ENCODE data around the gene COL5A1.

Gene COL5A1

GRCh38 chr9:134781591-134782302 lies 140.1 kb downstream of the COL5A1 start:
- Histone ChIP-seq H3K36me3 (replicated peaks) (no peaks in the 10 kb centered on the region), H3K27me3 (ENCODE audit: low read depth) (no peaks in the 10 kb centered on the region), H3K9me3 (no peaks in the 10 kb centered on the region; the same call in 1 of the 2 replicates), H3K4me1 (no peaks in the 10 kb centered on the region), H3K4me3 (no peak overlapping the region)
- no peak for DNase-seq (ENCODE audit: low spot score in 2 of 2)
- in situ Hi-C loops (cut with MboI; ENCODE audit: low sequenced_read_pairs), result no loop called here

DNA sequence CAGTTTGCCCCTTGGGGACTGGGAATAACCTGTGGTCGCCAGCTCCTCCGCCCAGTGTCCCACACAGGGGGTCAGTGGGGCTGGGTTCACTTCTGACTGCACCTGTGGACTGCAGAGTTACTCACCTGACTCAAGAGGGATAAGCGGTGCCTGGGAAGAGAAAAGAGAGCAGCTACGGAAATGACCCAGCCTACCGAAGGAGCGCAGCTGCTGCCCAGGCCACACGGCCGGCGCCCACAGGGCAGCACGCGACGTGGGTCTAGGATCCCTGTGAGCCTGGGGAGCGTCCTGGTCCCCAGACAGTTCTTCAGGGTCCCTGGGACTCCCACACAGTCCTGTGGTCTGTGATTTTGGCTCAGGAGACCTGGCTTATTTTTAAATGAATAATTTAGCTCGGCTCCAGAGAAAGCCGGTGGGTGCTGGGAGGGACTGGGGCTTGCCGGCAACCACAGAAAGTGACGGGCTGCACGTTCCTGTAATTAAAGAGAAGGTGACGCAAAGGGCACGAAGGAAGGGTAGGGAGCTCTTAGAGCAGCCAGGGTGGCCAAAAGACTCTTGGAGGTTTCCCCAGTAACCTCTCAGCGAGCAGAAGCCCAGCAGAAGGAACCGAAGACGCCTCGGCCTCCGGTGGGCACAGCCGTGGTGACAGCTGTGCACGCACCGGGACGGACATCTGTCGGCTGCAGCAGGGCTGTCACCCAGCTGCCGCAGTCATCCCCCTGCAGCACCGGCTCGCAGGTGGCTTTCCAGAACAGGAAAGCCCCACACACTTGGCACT lies 141.5 kb downstream of the COL5A1 start:
- Histone ChIP-seq H3K4me1 (no peaks in the 10 kb centered on the region), H3K9me3 (no peaks in the 10 kb centered on the region; the same call in 1 of the 2 replicates), H3K36me3 (replicated peaks) (no peaks in the 10 kb centered on the region), H3K27me3 (ENCODE audit: low read depth) (no peaks in the 10 kb centered on the region), H3K4me3 (no peak overlapping the region)
- in situ Hi-C loops (cut with MboI; ENCODE audit: low sequenced_read_pairs), result no loop called here
- no peak for DNase-seq (ENCODE audit: low spot score in 2 of 2)

DNA sequence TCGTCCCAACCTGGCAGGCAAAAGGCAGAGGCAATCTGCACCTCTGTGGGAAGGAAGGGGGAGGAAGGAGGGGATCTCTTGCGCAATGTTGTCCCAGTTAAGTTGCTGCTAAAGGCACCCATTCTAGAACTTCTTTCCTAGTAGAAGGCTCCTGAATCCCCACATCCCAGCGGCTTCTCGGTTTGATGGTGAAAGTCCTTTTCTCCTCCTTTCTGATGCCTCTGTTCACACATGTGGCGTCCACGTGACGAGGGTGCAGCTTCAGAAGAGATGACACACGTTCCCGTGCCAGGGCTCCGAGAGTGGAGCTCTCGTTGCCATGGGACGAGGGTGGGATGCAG lies 142.1 kb downstream of the COL5A1 start:
- Histone ChIP-seq H3K36me3 (replicated peaks) (no peaks in the 10 kb centered on the region), H3K9me3 (no peaks in the 10 kb centered on the region; the same call in 1 of the 2 replicates), H3K27me3 (ENCODE audit: low read depth) (no peaks in the 10 kb centered on the region), H3K4me3 (no peak overlapping the region), H3K4me1 (no peaks in the 10 kb centered on the region)
- no peak for DNase-seq (ENCODE audit: low spot score in 2 of 2)
- in situ Hi-C loops (cut with MboI; ENCODE audit: low sequenced_read_pairs), result no loop called here

DNA sequence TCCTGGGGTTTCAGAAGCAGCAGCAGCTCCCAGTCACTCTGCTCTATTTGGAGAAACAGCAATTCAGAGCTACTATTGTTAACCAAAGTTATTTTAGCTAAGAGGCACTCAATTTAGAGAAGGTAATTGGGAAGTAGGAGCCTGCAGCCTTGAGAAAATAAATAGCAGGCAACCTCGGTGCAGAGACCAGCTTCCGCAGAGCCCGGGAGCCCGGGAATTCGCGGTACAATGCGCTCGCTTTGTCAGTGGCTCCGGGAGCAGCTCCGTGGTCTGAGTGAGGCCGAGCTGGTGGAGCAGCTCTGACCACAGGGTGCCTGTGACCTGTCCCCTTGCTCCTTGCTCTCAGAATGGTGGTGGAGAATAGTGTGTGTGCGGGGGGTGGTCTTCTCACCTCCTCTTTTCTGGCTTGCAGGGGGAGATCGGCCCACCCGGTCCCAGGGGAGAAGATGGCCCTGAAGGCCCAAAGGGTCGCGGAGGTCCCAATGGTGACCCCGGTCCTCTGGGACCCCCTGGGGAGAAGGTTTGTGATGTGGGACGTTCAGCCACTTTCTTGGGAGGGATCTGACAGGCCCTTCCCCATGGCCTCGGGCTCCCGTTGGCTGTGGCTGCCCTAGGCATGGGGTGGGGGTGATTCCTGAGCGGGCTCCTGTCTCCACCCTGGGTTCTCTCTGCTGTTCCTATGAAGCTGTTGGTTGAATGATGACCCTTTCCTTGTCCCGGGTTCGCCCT lies 143.1 kb downstream of the COL5A1 start:
- no peaks in the 10 kb centered on the region; the same call in 1 of the 2 replicates for H3K9me3 ChIP-seq
- no peak for DNase-seq (ENCODE audit: low spot score in 2 of 2)
- no peaks in the 10 kb centered on the region for H3K27me3 ChIP-seq (ENCODE audit: low read depth)
- in situ Hi-C loops (cut with MboI; ENCODE audit: low sequenced_read_pairs), result no loop called here
- no peaks in the 10 kb centered on the region for H3K36me3 ChIP-seq (replicated peaks)
- H3K4me1 ChIP-seq, result no peaks in the 10 kb centered on the region
- no peak overlapping the region for H3K4me3 ChIP-seq

DNA sequence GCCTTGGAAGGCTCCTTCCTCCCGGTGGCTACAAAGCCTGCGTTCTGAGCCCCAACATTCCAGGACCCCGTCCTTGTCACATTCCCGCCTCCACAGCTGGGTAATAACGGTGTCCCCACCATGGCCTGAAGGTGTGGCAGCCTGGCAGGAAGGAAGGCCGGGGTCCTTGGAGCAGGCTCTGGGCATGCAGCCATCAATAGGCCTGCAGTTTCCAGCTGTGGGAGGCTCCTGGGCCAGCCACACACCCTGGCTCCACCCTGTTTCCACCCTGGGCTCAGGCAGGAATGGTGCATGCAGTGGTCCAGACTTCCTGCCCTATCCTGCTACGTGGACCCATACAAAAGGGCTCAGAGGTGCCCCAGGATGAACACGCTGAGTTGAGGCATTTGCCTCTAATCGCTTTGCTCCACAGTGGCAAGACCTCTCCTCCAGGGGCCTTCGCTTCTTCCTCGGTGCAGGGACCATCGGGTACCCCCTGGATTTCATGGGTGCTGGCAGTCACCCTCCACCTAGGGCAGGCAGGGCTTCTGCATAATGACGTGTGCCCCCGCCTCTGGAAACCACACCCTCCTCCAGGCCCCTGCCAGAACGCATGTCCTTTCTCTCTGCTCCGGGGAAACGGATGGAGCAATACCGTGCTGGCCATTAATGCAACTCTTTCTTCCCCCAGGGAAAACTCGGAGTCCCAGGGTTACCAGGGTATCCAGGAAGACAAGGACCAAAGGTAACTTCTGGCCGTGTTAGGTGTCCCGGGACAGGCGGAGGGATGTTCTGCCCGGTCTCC lies 143.9 kb downstream of the COL5A1 start:
- H3K27me3 ChIP-seq (ENCODE audit: low read depth), result no peaks in the 10 kb centered on the region
- no peak overlapping the region for H3K4me3 ChIP-seq
- DNase-seq (ENCODE audit: low spot score in 2 of 2), result no peak
- in situ Hi-C loops (cut with MboI; ENCODE audit: low sequenced_read_pairs), result no loop called here
- no peaks in the 10 kb centered on the region for H3K36me3 ChIP-seq (replicated peaks)
- no peaks in the 10 kb centered on the region for H3K4me1 ChIP-seq
- no peaks in the 10 kb centered on the region for H3K9me3 ChIP-seq

- Histone ChIP-seq H3K9me3 (no peaks in the 10 kb centered on the region), H3K36me3 (replicated peaks) (no peaks in the 10 kb centered on the region), H3K27me3 (ENCODE audit: low read depth) (no peaks in the 10 kb centered on the region), H3K4me3 (no peak overlapping the region), H3K4me1 (no peaks in the 10 kb centered on the region)
- in situ Hi-C loops (cut with MboI; ENCODE audit: low sequenced_read_pairs), result no loop called here
- no peak for DNase-seq (ENCODE audit: low spot score in 2 of 2)
Measured at GRCh38 chr9:134787601-134788531, 146.3 kb downstream of the COL5A1 start.

GRCh38 chr9:134789168-134789567 lies 147.6 kb downstream of the COL5A1 start:
- no peaks in the 10 kb centered on the region for H3K4me1 ChIP-seq
- no peak for DNase-seq (ENCODE audit: low spot score in 2 of 2)
- H3K4me3 ChIP-seq, result no peak overlapping the region
- H3K9me3 ChIP-seq, result no peaks in the 10 kb centered on the region
- no peaks in the 10 kb centered on the region for H3K27me3 ChIP-seq (ENCODE audit: low read depth)
- H3K36me3 ChIP-seq (replicated peaks), result no peaks in the 10 kb centered on the region
- in situ Hi-C loops (cut with MboI; ENCODE audit: low sequenced_read_pairs), result no loop called here

DNA sequence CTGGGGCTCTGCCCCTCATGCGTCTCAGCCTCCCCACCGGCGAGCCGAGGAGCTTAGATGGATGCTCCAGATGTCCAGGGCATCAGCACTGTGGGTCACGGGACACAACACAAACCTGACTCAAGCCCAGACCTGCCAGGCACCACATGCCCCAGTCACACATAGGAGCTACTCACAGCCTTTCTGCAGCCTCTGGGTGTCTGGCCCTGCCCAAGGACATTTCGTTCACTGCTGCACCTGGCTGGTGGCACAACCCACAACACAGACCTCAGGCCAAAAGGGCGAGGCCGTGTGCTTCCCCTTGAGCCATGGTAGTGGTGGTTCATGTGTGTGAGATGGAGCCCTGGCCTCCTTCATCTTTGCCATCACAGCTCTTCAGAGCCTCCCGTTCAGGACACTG lies 149.4 kb downstream of the COL5A1 start:
- Histone ChIP-seq H3K4me1 (no peaks in the 10 kb centered on the region), H3K27me3 (ENCODE audit: low read depth) (no peaks in the 10 kb centered on the region), H3K9me3 (no peaks in the 10 kb centered on the region), H3K36me3 (replicated peaks) (no peaks in the 10 kb centered on the region), H3K4me3 (no peak overlapping the region)
- in situ Hi-C loops (cut with MboI; ENCODE audit: low sequenced_read_pairs), result no loop called here
- no peak for DNase-seq (ENCODE audit: low spot score in 2 of 2)

- H3K9me3 ChIP-seq, result no peaks in the 10 kb centered on the region
- no peaks in the 10 kb centered on the region for H3K4me1 ChIP-seq
- no peaks in the 10 kb centered on the region for H3K36me3 ChIP-seq (replicated peaks)
- H3K27me3 ChIP-seq (ENCODE audit: low read depth), result no peaks in the 10 kb centered on the region
- no peak for DNase-seq (ENCODE audit: low spot score in 2 of 2)
- H3K4me3 ChIP-seq, result no peak overlapping the region
- in situ Hi-C loops (cut with MboI; ENCODE audit: low sequenced_read_pairs), result no loop called here
Measured at GRCh38 chr9:134792627-134793026, 151.0 kb downstream of the COL5A1 start.

GRCh38 chr9:134793288-134794188 lies 151.9 kb downstream of the COL5A1 start:
- in situ Hi-C loops (cut with MboI; ENCODE audit: low sequenced_read_pairs), result no loop called here
- Histone ChIP-seq H3K36me3 (replicated peaks) (no peaks in the 10 kb centered on the region), H3K4me3 (no peak overlapping the region), H3K27me3 (ENCODE audit: low read depth) (no peaks in the 10 kb centered on the region), H3K4me1 (no peaks in the 10 kb centered on the region), H3K9me3 (no peaks in the 10 kb centered on the region)
- DNase-seq (ENCODE audit: low spot score in 2 of 2), result no peak

- Histone ChIP-seq H3K36me3 (replicated peaks) (no peaks in the 10 kb centered on the region), H3K4me3 (no peak overlapping the region), H3K4me1 (no peaks in the 10 kb centered on the region), H3K9me3 (no peaks in the 10 kb centered on the region), H3K27me3 (ENCODE audit: low read depth) (no peaks in the 10 kb centered on the region)
- no peak for DNase-seq (ENCODE audit: low spot score in 2 of 2)
- in situ Hi-C loops (cut with MboI; ENCODE audit: low sequenced_read_pairs), result no loop called here
Measured at GRCh38 chr9:134794663-134795370, 153.2 kb downstream of the COL5A1 start.

All from HAP-1 (cell line).